NCI-H524 treated with DMSO at 0.1 percent for 48 hours (cell line): Measurements from ENCODE around the gene LMNTD2.

Experiments used
- DNase-seq: peaks from one replicate; lab custom pipeline; 2025; lab: John Stamatoyannopoulos, UW

Gene LMNTD2

DNA sequence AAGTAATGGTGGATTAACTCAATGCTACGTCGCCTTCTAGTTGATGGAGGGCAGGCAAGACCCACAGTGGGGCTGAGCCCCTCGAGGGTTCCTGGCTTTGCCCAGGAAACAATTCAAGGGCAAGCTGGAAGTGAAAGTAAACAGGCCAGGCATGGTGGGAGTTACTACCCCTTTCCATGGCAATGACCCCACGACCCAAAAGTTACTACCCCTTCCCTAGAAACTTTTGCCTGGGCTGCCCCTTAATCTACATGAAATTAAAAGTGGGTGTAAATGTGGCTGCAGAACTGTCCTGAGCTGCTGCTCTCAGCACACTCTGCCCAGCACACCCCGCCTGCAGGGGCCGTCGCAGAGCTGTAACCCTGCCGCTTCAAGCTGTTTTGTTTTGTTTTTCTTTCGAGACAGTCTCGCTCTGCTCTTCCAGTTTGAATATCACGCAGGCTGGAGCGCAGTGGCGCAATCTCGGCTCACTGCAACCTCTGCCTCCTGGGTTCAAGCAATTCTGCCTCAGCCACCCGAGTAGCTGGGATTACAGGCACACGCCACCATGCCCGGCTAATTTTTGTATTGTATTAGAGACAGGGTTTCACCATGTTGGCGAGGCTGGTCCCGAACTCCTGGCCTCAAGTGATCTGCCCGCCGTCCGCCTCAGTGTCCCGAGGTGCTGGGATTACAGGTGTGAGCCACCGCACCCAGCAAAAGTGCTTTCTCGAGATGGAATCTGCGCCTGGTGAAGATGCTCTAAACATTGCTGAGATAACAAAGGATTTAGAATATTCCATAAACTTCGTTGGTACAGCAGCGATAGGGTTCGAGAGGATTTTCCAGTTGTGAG is 47.6 kb downstream of the LMNTD2 start:
- no peak for DNase-seq

DNA sequence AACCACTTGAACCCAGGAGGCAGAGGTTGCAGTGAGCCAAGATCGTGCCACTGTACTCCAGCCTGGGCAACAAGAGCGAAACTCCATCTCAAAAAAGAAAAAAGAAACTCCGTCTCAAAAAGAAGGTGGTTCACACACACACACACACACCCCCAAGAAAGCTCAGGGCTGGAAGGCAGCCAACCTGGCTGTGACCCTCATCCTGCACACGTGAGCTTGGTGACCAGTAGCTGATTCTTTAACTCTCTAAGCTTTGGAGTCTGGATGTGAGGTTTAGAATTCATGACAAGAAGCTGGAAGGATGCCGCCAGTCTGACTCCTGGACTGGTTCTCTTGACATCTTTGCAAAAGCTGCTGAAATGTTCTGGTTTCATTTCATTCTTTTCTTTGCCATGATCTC is 51.6 kb downstream of the LMNTD2 start:
- no peak for DNase-seq

DNA sequence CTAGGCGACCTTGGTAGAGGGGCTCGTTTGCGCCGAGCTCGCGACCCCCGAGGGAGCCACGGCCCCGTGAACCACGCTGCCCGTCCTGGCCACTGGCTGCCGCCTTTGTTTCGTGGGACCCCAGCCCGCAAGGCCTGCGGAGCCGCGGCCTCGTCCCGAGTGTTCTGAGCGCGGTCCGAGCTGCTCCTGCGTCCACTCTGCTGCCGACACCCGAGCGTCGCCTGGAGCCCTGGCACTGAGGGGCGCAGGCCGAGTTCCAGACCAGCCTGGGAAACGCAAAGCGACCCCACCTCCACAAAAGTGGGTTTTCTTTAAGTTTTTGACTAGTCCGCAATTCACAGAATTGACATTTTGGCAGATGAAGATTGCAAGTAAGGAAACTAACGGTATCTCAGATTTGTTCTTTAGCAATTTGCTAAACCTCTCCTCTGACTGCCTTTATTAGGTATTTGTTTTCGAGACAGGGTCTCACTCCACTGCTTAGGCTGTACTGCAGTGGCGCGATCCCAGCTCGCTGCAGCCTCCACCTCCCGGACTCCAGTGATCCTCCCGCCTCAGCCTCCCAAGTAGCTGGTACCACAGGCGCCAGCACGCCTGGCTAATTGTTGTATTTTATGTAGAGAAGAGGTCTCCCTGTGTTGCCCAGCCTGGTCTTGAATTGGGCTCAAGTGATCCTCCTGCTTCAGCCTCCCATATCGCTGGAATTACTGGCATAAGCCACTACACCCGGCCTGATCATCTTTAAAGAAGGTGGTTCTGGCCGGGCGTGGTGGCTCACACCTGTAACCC is 52.6 kb downstream of the LMNTD2 start:
- no peak for DNase-seq

DNA sequence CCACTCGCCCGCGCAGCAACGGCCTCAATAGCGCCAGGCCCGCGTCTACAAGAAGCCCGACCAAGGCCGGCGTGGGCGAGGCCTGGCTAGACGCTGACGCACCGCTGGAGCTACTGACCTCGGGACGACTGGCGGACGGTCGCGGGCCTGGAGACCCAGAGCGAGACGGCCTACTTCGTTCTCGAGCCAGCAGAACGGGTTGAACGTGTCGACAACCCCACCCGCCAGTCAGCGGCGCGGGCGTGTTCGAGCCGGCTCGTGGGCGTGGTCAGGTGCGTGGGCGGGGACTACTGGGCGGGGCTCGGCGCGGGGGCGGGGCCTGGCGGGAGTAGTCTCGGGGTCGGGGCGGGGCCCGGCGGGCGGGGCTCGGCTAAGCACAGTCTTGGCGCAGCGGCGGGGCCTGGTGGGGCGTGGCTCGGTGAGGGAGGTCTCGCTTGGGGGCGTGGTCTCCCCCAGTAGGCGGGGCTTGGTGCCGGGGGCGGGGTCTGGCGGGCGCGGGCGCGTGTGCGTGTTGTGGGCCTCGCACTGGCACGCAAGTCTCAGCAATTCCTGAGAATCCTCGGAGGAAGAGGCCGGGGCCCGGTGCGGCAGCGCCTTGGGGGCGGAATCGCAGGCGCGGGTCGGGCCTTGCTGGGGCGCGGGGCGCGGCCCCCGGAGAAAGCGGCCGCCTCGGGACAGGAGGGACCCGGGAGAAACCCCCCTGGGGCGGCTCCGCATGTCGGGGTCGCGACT is 53.4 kb downstream of the LMNTD2 start, which contains the start of gene RNH1:
Gene RNH1, minus strand, starts transcription at position 248 of the 732 bp plus-strand sequence. CDS start 5,080 bp downstream, outside the sequence.
- DNase-seq = peak; percentile 30

DNA sequence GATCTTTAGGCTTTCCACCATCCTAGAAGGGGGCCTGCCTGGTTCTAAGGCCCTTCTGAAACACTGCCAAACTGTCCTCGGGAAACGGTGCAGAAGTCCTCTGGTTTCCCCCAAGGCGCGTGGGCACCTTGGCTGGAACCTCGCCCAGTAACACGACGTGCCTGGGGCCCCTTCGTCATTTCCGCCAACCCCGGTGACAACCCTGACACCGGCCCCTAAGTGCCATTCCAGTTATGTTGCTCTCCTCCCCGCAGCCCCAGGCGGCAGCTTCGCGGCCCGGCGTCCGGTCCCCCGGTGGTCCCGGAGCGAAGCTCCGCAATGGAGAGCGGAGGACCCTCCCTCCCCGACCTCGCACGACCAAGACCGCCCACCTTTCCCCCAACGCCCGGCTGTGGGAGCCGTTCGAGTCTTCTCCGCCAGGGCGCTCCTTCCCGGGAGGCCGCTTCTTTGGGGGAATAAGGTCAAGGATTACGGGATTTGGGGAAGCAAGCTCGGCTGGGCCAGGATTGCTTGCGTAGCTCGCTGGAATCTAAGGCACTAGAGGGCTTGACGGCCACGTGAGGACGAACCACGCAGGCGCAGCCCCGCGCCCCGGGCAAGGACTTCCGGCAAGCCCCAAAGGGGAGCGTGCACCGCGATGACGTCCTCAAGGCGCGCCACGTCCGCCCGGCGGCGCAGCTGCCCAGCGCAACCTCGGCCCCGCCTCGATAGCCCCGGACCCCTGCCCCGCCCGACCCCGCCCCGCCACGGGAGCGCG is 54.1 kb downstream of the LMNTD2 start:
- peak; percentile 62 for DNase-seq

DNA sequence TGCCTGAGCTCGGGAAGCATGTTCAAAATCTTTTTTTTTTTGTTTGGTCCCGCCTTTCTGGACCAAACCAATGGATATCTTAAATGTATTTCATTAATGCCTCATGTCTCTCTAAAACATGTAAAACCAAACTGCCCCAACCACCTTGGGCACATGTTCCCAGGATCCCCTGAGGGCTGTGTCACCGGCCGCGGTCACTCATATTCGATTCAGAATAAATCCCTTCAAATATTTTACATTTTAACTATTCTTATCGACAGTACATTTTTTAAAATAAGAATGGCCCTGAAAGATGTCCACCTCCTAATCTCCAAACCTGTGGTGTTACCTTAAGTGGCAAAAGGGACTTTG is 55.6 kb downstream of the LMNTD2 start:
- DNase-seq = no peak
